Hematopoietic multipotent progenitor cell treated with erythropoietin and hydrocortisone succinate and interleukin-3 and kit ligand, for 8 days (in vitro differentiated cells): ENCODE data around the gene CYP4A22.
"Not testable (repeated sequence)": the region's sequence is repeated elsewhere in the genome, so short reads cannot be mapped to it uniquely, and the experiment has no call there.

Source experiments
- DNase-seq: peaks from one replicate; pipeline ENCODE4 v3.0.0-alpha.2; 2015

Gene CYP4A22

DNA sequence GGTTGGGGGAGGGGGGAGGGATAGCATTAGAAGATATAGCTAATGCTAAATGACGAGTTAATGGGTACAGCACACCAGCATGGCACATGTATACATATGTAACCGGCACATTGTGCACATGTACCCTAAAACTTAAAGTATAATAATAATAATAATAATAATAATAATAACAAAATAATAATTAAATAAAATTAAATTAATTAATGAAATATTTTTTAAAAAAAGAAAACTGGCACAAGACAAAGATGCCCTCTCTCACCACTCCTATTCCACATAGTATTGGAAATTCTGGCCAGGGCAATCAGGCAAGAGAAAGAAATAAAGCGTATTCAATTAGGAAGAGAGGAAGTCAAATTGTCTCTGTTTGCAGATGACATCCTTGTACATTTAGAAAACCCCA is 20.7 kb downstream of the CYP4A22 start:
- DNase-seq = not testable (repeated sequence)

DNA sequence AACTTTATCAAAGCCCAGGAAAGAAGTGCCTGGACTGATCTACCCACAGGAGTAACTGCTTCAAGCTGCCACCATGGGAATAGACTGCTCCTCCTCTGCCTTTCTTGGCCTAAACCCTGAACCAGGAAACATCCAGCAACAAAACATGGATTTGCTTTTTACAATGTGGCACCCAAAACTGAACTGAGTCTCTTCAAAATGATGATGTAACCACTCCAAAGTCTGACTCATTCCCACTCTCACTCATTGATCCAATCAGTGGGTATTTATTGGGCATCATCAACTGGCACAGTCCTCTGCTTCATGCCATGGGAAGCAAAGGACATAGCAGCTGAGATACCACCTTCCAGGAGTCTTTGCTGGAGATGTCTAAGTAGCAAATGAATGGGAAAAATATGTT is 23.5 kb downstream of the CYP4A22 start:
- DNase-seq = no peak

GRCh38 chr1:47161298-47162040 is 24.2 kb downstream of the CYP4A22 start:
- DNase-seq = no peak

DNA sequence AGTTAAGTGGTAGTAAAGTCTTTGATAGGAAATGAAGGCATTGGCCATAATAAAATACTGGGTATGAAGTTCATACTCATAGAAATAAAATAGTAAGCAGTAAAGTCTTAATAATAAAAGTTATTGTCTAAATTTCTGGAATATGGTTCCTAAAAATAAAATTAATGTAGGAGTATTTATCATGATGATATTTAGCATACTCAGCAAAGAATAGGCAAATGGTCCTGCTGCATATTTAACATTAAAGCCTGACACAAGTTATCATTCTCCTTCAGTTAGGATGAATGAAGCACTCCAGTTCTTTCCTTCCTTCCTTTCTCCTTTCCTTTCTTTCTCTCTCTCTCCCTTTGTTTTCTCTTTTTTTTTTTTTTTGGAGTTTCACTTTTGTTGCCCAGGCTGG is 27.3 kb downstream of the CYP4A22 start:
- DNase-seq = no peak

GRCh38 chr1:47172782-47173181 is 35.5 kb downstream of the CYP4A22 start:
- DNase-seq = no peak

- no peak for DNase-seq
Observed at GRCh38 chr1:47174656-47175020, 37.4 kb downstream of the CYP4A22 start.

- DNase-seq = peak; percentile 75
Observed at GRCh38 chr1:47175227-47175934, 38.1 kb downstream of the CYP4A22 start.

DNA sequence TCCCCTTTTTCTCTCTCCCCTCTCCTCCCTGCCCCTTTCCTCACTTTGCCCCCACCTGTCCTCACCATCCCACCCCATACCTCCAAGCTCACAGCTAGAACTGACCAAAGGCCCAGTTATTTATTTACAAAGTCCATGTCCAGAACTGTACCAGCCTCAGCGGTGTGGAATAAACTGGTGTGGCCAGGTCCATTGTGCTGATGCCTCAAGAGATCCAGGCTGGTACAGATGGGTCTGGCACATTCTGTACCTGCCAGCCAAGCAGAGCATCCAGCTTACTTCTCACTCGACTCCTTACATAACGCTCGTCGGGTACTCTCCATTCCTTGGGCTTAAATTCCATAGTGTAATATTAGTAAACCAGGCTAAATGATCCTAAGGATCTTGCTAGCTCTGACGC is 40.8 kb downstream of the CYP4A22 start:
- no peak for DNase-seq

DNA sequence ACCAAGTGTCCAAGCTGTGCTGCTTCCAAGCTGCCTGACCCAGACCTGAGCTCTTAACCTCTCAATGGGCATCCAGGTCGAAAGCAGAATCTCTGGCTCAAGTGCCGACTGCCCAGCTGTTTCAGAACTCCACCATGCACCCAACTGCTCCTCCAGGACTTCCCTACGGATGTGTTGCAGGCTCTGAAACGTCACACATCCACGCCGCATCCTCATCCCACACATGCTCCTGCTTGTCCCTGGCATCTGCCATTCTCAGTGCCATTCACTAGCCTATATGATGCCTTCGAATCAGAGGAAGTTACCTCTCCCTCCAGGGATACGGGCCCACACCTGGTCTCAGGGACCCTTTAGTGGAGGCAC is 41.4 kb downstream of the CYP4A22 start:
- no peak for DNase-seq

- DNase-seq = peak; percentile 96
Observed at GRCh38 chr1:47179017-47179987, 42.1 kb downstream of the CYP4A22 start.

- DNase-seq = no peak
Observed at GRCh38 chr1:47179988-47180563, 42.8 kb downstream of the CYP4A22 start.

DNA sequence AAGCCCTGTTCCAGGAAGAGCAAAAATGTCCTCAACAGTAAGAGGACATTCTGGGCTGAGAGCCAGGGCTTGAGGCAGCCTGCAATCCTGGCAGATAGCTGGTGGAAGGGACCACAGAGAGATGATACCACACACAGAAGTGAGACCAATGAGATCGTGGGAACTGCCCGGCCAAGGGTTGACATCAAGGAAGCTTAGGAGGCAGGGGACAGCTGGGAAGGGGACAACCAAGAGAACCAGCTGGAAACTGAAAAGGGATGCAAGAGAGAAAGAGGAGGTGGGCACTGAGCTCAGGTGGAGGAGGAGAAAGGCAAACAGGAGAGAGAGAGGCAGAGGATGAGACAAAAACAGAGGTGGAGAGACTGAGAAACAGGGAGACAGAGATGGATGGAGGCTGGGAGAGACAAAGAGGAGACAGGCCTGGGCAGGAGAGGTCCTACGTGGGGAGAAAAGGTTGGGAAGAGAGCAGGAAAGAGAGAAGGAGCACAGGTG is 43.4 kb downstream of the CYP4A22 start:
- DNase-seq = peak; percentile 95

GRCh38 chr1:47181095-47181954 is 44.1 kb downstream of the CYP4A22 start:
- DNase-seq = peak; percentile 99

GRCh38 chr1:47181955-47182675 is 44.9 kb downstream of the CYP4A22 start:
- peak; percentile 94 for DNase-seq

DNA sequence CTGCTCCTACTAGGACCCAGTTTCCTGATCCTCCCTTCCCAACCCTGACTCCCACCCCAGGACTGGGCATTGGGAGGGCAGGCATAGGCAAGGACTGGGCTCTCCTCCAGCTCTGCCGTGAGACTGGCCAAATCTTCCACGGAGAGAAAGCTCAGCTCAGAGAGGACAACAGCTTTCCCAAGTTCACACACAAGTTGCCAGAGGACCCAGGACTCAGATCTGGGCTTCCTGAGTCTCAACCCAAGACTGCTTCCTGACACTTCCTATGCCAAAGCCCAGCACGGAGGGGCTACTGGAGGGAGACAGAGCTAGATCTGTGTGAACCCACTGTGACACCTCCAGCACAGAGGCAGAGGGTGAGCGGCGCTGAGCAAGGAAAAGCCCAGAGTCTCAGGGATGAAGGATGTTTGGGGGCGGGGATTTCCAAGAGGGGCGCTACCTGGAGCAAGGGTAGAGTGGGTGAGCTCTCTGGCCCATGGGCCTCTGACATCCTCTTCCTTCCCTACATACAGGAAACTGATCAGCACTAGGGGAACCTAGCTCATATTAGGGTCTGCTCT is 45.5 kb downstream of the CYP4A22 start:
- DNase-seq = no peak

DNA sequence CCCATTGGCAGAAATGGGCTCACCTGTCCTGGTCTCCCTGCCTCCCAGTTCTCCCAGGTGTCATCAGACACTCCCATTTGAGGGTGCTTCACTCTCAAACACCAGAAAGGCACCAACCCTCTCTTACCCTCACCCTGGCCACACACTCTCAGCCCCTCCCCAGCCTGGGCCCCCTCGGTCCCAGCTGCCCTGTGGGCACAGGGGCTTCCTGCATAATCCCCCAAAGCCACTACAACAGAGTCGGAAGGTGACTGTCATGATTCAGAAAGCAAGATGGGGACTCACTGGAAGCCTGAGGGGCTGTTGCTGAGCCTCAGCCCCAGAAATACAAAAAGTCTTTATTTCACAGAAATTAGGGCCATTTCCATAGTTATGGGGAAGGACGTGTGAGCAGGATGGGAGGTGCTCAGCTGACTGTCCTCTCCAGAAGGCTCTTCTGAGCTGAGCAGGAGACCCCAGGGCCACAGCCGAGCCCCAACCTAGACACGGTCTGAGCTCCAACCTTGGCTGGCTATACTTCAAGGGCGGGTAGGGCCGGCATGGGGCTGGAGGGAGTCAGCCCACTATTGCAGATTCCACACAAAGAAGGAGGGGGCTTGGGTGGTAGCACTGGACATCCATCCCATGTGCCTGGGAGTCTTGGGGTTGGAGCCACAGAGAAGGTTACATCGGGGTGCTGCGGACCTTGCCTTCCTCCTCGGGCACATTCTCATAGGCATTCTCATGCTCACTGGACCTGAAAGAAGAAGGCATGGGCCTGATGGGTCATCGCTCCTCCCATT is 46.3 kb downstream of the CYP4A22 start:
- DNase-seq = no peak

DNA sequence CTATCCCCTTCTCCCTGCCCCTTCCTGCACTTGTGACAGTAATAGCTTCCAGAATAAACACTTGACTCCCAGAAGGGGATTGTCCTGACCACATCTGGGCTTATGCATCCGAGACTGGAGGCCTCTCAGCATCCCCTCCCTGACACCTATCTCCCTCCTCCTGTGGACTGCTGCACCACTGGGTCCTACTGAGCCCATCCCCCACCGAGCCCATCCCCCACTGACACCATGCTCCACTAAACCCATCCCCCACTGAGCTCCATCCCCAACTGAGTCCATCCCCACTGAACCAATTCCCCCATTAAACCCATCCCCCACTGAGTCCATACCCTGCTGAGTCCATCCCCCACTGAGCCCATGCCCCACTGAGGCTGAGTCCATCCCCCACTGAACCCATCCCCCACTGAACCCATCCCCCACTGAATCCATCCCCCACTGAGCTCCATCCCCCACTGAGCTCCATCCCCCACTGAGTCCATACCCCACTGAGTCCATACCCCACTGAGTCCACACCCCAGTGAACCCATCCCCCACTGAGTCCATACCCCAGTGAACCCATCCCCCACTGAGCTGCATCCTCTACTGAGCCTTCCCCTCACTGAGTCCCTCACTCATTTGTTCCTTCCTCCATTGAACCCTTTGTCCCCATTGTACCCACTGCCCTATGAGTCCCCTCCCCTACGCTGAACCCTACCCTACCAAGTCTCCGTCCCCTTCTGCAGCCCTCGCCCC is 47.0 kb downstream of the CYP4A22 start:
- no peak for DNase-seq

DNA sequence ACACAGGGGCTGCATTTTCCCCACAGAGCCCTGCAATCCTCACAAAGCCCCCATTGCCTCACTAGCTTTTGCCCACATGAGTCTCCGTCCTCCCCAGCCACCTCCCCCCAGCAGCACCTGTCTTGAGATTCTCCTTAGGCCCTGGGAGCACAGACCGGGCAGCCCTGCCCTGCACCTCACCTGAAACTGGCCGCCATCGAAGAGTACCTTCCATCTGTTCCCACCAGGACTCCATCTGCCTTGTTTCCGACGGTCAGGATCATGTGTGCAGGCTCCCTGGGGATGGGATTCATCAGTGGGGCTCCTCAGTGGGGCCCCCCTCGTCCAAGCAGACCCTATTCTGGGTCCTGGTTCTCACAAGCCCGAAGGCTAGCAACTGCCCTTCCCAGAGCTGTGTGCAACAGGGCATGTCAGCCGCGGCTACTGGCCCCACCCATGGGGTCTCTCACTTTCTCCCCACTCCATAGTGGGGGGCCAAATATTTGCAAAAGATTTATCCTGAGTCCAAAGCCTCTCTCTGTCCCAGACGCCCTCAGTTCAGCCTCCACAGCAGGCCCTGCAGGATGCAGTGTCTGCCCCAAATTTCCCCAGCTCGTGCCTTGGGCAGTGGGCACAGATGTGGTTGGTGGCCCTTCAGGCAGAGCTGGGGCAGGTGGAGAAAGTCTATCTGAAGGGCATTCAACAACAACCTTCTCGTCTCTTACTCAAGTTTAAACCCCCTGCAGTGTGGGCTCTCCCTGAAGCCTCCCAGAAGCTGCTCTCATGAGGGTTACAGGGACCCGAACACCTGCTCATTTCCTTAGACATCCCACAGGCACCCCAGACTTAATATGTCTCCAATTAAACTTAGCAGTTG is 47.8 kb downstream of the CYP4A22 start:
- DNase-seq = no peak
